Neuronal stem cell (in vitro differentiated cells): ENCODE results near the gene MADD.

Source experiments
- DNase-seq: peaks from one replicate; pipeline ENCODE4 v3.0.0-alpha.2; 2013; ENCODE audit warnings: low spot score
- H2AFZ ChIP-seq: one replicate; pipeline ENCODE4 v1.6.1; 2013; ENCODE audit warnings: mild to moderate bottlenecking, low read length, inconsistent platforms
- H2AK5ac ChIP-seq: 2 replicates; pipeline ENCODE4 v1.6.1; 2013; ENCODE audit warnings: low read depth, mild to moderate bottlenecking, inconsistent platforms, low read length, moderate library complexity, mixed read lengths
- H2BK120ac ChIP-seq: 2 replicates; pipeline ENCODE4 v1.6.1; 2013; ENCODE audit warnings: low read depth, mild to moderate bottlenecking, inconsistent platforms, low read length, moderate library complexity, mixed read lengths
- H2BK12ac ChIP-seq: one replicate; pipeline ENCODE4 v1.6.1; 2013; ENCODE audit warnings: low read length, inconsistent platforms
- H2BK15ac ChIP-seq: 2 replicates; pipeline ENCODE4 v1.6.1; 2013; ENCODE audit warnings: mild to moderate bottlenecking, low read length, inconsistent platforms, mixed read lengths
- H2BK5ac ChIP-seq: one replicate; pipeline ENCODE4 v1.6.1; 2013; ENCODE audit warnings: inconsistent platforms, mild to moderate bottlenecking, low read length, moderate library complexity
- H3K14ac ChIP-seq: one replicate; pipeline ENCODE4 v1.6.1; 2013; ENCODE audit warnings: low read length, inconsistent platforms
- H3K18ac ChIP-seq: 2 replicates; pipeline ENCODE4 v1.6.1; 2013; ENCODE audit warnings: low read length, inconsistent platforms
- H3K23ac ChIP-seq: 2 replicates; pipeline ENCODE4 v1.6.1; 2013; ENCODE audit warnings: low read depth, mild to moderate bottlenecking, mixed read lengths, low read length, inconsistent platforms; ENCODE audit not compliant: poor library complexity
- H3K27ac ChIP-seq: replicated peaks from 3 replicates; pipeline ENCODE4 v1.5.1; 2013; ENCODE audit warnings: low read length, inconsistent platforms
- H3K27me3 ChIP-seq, 3 experiments: 2 replicates each; pipeline ENCODE4 v1.6.1; 2013; ENCODE audit warnings: low read length in 3 of 3, mild to moderate bottlenecking in 2 of 3, inconsistent platforms in 1 of 3, low read depth in 1 of 3, mixed read lengths in 1 of 3, moderate library complexity in 1 of 3; ENCODE audit not compliant: control insufficient read depth in 3 of 3, insufficient read depth in 3 of 3
- H3K36me3 ChIP-seq, 2 donors: replicated peaks in 1 of 2; 2 replicates each; pipeline ENCODE4 v1.6.1; 2013; ENCODE audit warnings: low read length in 2 of 2; ENCODE audit not compliant: control insufficient read depth in 2 of 2, insufficient read depth in 2 of 2
- H3K4ac ChIP-seq: 2 replicates; pipeline ENCODE4 v1.6.1; 2013; ENCODE audit warnings: inconsistent platforms, mild to moderate bottlenecking, low read length, moderate library complexity
- H3K4me1 ChIP-seq, 2 donors: 1 replicate in 1 of 2; 2 replicates in 1 of 2; pipeline ENCODE4 v1.6.1; 2013; ENCODE audit warnings: low read length in 2 of 2, low read depth in 1 of 2; ENCODE audit not compliant: control insufficient read depth in 2 of 2, insufficient read depth in 1 of 2
- H3K4me2 ChIP-seq: one replicate; pipeline ENCODE4 v1.6.1; 2013; ENCODE audit warnings: mild to moderate bottlenecking, low read length, inconsistent platforms; ENCODE audit not compliant: insufficient read depth, poor library complexity, severe bottlenecking
- H3K4me3 ChIP-seq, 2 donors: 2 replicates each; pipeline ENCODE4 v1.5.1; 2013; ENCODE audit warnings: low read length in 2 of 2, mild to moderate bottlenecking in 2 of 2, inconsistent platforms in 1 of 2, moderate library complexity in 1 of 2
- H3K79me1 ChIP-seq: one replicate; pipeline ENCODE4 v1.6.1; 2013; ENCODE audit warnings: low read depth, mild to moderate bottlenecking, inconsistent platforms, low read length, moderate library complexity
- H3K9ac ChIP-seq: one replicate; pipeline ENCODE4 v1.6.1; 2013; ENCODE audit warnings: mild to moderate bottlenecking, low read depth, low read length, inconsistent platforms; ENCODE audit not compliant: poor library complexity
- H3K9me3 ChIP-seq, 2 donors: replicated peaks in 1 of 2; 2 replicates each; pipeline versions ENCODE3 to v1.6.1; 2013; ENCODE audit warnings: low read length in 2 of 2, mild to moderate bottlenecking in 2 of 2, inconsistent platforms in 1 of 2, low read depth in 1 of 2, mixed read lengths in 1 of 2, moderate library complexity in 1 of 2; ENCODE audit not compliant: control insufficient read depth in 2 of 2, insufficient read depth in 1 of 2
- H4K8ac ChIP-seq: one replicate; pipeline ENCODE4 v1.6.1; 2013; ENCODE audit warnings: low read depth, mild to moderate bottlenecking, inconsistent platforms, low read length, moderate library complexity
- H4K91ac ChIP-seq: one replicate; pipeline ENCODE4 v1.6.1; 2013; ENCODE audit warnings: low read length, low read depth, mild to moderate bottlenecking, inconsistent platforms; ENCODE audit not compliant: poor library complexity
- WGBS, 2 donors: extraction: QIAGEN DNeasy Blood & Tissue Kit; methylation state at CpG; one replicate each; pipeline ENCODE4 v1.1.7; 2013; ENCODE audit warnings: missing lambda C conversion rate in 2 of 2, mixed read lengths in 1 of 2; ENCODE audit not compliant: insufficient read length in 2 of 2, insufficient replicate concordance in 1 of 2; ENCODE audit errors: extremely low coverage in 2 of 2; 5-methylcytosine and 5-hydroxymethylcytosine counted together

The MADD gene

GRCh38 chr11:47280099-47280498 lies 10.2 kb downstream of the MADD start:
- H3K36me3 ChIP-seq, result peaks cover 45 to 91% of the 10 kb centered on the region in 2 donors
- no peak overlapping the region for H4K8ac ChIP-seq
- no peaks in the 10 kb centered on the region for H3K79me1 ChIP-seq
- no peak overlapping the region for H3K14ac ChIP-seq
- H3K27me3 ChIP-seq, result no peaks in the 10 kb centered on the region
- H3K4me3 ChIP-seq, result no peak overlapping the region
- H3K4me2 ChIP-seq, result no peak overlapping the region
- H4K91ac ChIP-seq, result no peak overlapping the region
- H3K4me1 ChIP-seq, result no peaks in the 10 kb centered on the region
- no peak overlapping the region for H3K4ac ChIP-seq
- no peak overlapping the region for H3K9ac ChIP-seq
- H3K23ac ChIP-seq, result no peak overlapping the region
- no peak overlapping the region for H2BK15ac ChIP-seq
- no peak overlapping the region for H3K18ac ChIP-seq
- H3K9me3 ChIP-seq, result no peaks in the 10 kb centered on the region
- no peak overlapping the region for H2BK5ac ChIP-seq
- H2AK5ac ChIP-seq, result no peak overlapping the region
- H2BK12ac ChIP-seq, result no peak overlapping the region
- H3K27ac ChIP-seq, result no peak overlapping the region
- no peak overlapping the region for H2AFZ ChIP-seq
- DNase-seq, result no peak
- H2BK120ac ChIP-seq, result no peak overlapping the region

- H4K8ac ChIP-seq, result no peak overlapping the region
- H3K79me1 ChIP-seq, result peaks cover 2% of the 10 kb centered on the region
- no peak overlapping the region for H2BK120ac ChIP-seq
- no peak overlapping the region for H3K4me2 ChIP-seq
- H3K9me3 ChIP-seq, result no peaks in the 10 kb centered on the region
- no peak overlapping the region for H2BK15ac ChIP-seq
- no peak overlapping the region for H3K23ac ChIP-seq
- H3K9ac ChIP-seq, result no peak overlapping the region
- no peak overlapping the region for H3K4ac ChIP-seq
- H3K18ac ChIP-seq, result no peak overlapping the region
- H3K4me3 ChIP-seq, result no peak overlapping the region
- H2BK5ac ChIP-seq, result no peak overlapping the region
- H3K27me3 ChIP-seq, result no peaks in the 10 kb centered on the region
- H3K36me3 ChIP-seq, result peaks cover 49 to 91% of the 10 kb centered on the region in 2 donors
- H3K27ac ChIP-seq, result no peak overlapping the region
- no peak overlapping the region for H2AK5ac ChIP-seq
- no peak overlapping the region for H2BK12ac ChIP-seq
- no CpG with 5 or more reads among the region's 5 CpGs for WGBS, 2 donors
- no peak overlapping the region for H2AFZ ChIP-seq
- no peak overlapping the region for H3K14ac ChIP-seq
- DNase-seq, result no peak
- no peak overlapping the region for H4K91ac ChIP-seq
- H3K4me1 ChIP-seq, result no peaks in the 10 kb centered on the region
Observed at GRCh38 chr11:47280860-47281259, 10.9 kb downstream of the MADD start.

DNA sequence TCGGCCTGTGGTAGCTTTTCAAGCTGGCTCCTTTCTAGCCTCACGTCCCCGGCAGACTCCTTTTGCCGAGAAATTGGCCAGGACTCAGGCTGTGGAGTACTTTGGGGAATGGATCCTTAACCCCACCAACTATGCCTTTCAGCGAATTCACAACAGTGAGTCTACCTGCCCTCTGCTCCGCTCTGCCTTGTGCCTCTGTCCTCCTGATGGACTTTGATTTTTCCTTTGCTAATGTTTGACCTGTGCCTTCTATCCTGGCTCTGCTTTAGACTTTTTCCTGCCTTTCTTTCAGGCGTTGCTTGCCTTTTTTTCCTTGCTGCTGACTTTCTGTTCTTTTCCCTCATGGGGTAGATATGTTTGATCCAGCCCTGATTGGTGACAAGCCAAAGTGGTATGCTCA lies 12.5 kb downstream of the MADD start:
- H3K27ac ChIP-seq, result no peak overlapping the region
- WGBS, 2 donors, result no CpG with 5 or more reads among the region's 7 CpGs

GRCh38 chr11:47284151-47284550 lies 14.2 kb downstream of the MADD start:
- no peaks in the 10 kb centered on the region for H3K9me3 ChIP-seq
- no peak overlapping the region for H3K4ac ChIP-seq
- H2AK5ac ChIP-seq, result no peak overlapping the region
- H2BK15ac ChIP-seq, result no peak overlapping the region
- H2BK12ac ChIP-seq, result no peak overlapping the region
- no peak overlapping the region for H3K14ac ChIP-seq
- H3K27ac ChIP-seq, result no peak overlapping the region
- H3K4me1 ChIP-seq, result no peaks in the 10 kb centered on the region
- no peaks in the 10 kb centered on the region for H3K27me3 ChIP-seq
- H2BK5ac ChIP-seq, result no peak overlapping the region
- H3K36me3 ChIP-seq, result peaks cover 48 to 88% of the 10 kb centered on the region in 2 donors
- no peak overlapping the region for H3K18ac ChIP-seq
- no peak overlapping the region for H3K9ac ChIP-seq
- H3K4me3 ChIP-seq, result no peak overlapping the region
- H4K91ac ChIP-seq, result no peak overlapping the region
- H2AFZ ChIP-seq, result no peak overlapping the region
- H3K79me1 ChIP-seq, result peaks cover 2% of the 10 kb centered on the region
- no peak overlapping the region for H2BK120ac ChIP-seq
- DNase-seq, result no peak
- no peak overlapping the region for H4K8ac ChIP-seq
- no peak overlapping the region for H3K4me2 ChIP-seq
- no peak overlapping the region for H3K23ac ChIP-seq
- no CpG with 5 or more reads among the region's 4 CpGs for WGBS, 2 donors

More for the DNA sequence above, 12.5 kb downstream of the MADD start:
- H3K9ac ChIP-seq, result no peak overlapping the region
- H3K14ac ChIP-seq, result no peak overlapping the region
- no peak for DNase-seq
- H2BK120ac ChIP-seq, result no peak overlapping the region
- H4K91ac ChIP-seq, result no peak overlapping the region
- no peaks in the 10 kb centered on the region for H3K27me3 ChIP-seq
- H2AK5ac ChIP-seq, result no peak overlapping the region
- peaks cover 48 to 90% of the 10 kb centered on the region in 2 donors for H3K36me3 ChIP-seq
- H2AFZ ChIP-seq, result no peak overlapping the region
- no peak overlapping the region for H3K4me3 ChIP-seq
- H3K18ac ChIP-seq, result no peak overlapping the region
- no peak overlapping the region for H2BK5ac ChIP-seq
- no peak overlapping the region for H4K8ac ChIP-seq
- no peaks in the 10 kb centered on the region for H3K9me3 ChIP-seq
- H3K23ac ChIP-seq, result no peak overlapping the region
- no peak overlapping the region for H3K4ac ChIP-seq
- peaks cover 2% of the 10 kb centered on the region for H3K79me1 ChIP-seq
- H3K4me2 ChIP-seq, result no peak overlapping the region
- no peak overlapping the region for H2BK12ac ChIP-seq
- no peak overlapping the region for H2BK15ac ChIP-seq
- no peaks in the 10 kb centered on the region for H3K4me1 ChIP-seq
